DOHH2 (cell line): ENCODE measurements around the gene IL12RB2.

ENCODE experiments used
- H3F3A ChIP-seq: fragments of 200-600 bp; sonication (generic), shearing (Covaris generic); 2 replicates; pipeline ENCODE4 v1.6.0; 2016; ENCODE audit warnings: antibody characterized with exemption, mild to moderate bottlenecking; ENCODE audit not compliant: control insufficient read depth, insufficient read depth
- H3K27ac ChIP-seq: fragments of 200-600 bp; sonication (generic); 2 replicates; pipeline ENCODE4 v1.5.1; 2014; ENCODE audit warnings: low read depth, mild to moderate bottlenecking, low read length, moderate library complexity
- H3K27me3 ChIP-seq: fragments of 200-600 bp; sonication (generic); 2 replicates; pipeline ENCODE4 v1.6.1; 2014; ENCODE audit warnings: mild to moderate bottlenecking, low read length, mixed read lengths; ENCODE audit not compliant: control insufficient read depth
- H3K36me3 ChIP-seq: fragments of 200-600 bp; sonication (generic); 2 replicates; pipeline ENCODE4 v1.6.1; 2014; ENCODE audit warnings: mild to moderate bottlenecking, low read length, moderate library complexity, mixed read lengths; ENCODE audit not compliant: control insufficient read depth
- H3K4me1 ChIP-seq: fragments of 200-600 bp; sonication (generic); 2 replicates; pipeline ENCODE4 v1.6.1; 2014; ENCODE audit warnings: mild to moderate bottlenecking, low read length, mixed read lengths; ENCODE audit not compliant: control insufficient read depth
- H3K4me2 ChIP-seq: fragments of 200-600 bp; sonication (generic); 2 replicates; pipeline ENCODE4 v1.6.0; 2014; ENCODE audit warnings: mild to moderate bottlenecking, low read length, moderate library complexity
- H3K4me3 ChIP-seq: fragments of 200-600 bp; sonication (generic); 2 replicates; pipeline ENCODE4 v1.5.1; 2014; ENCODE audit warnings: mild to moderate bottlenecking, low read length, mixed read lengths
- H3K79me2 ChIP-seq: fragments of 200-600 bp; sonication (generic); 2 replicates; pipeline ENCODE4 v1.6.1; 2014; ENCODE audit warnings: mild to moderate bottlenecking, low read length, mixed read lengths; ENCODE audit not compliant: control insufficient read depth
- H3K9me2 ChIP-seq: fragments of 200-600 bp; sonication (generic); replicated peaks from 2 replicates; pipeline ENCODE4 v1.6.1; 2014; ENCODE audit warnings: mild to moderate bottlenecking, low read length, mixed read lengths; ENCODE audit not compliant: control insufficient read depth
- H3K9me3 ChIP-seq: fragments of 200-600 bp; sonication (generic); 2 replicates; pipeline ENCODE4 v1.6.1; 2014; ENCODE audit warnings: antibody characterized with exemption, low read length, mixed read lengths; ENCODE audit not compliant: control insufficient read depth, insufficient read depth
- H4K20me1 ChIP-seq: fragments of 200-600 bp; sonication (generic); 2 replicates; pipeline ENCODE4 v1.6.0; 2014; ENCODE audit warnings: low read depth, mild to moderate bottlenecking, antibody characterized with exemption, low read length, moderate library complexity; ENCODE audit not compliant: control insufficient read depth, insufficient read depth
- CTCF ChIP-seq: fragments of 200-600 bp; sonication (generic); IDR thresholded peaks from one replicate; pipeline ENCODE4 v1.5.1; 2014; ENCODE audit warnings: antibody characterized with exemption, mild to moderate bottlenecking, low read depth, low read length; ENCODE audit not compliant: poor library complexity, severe bottlenecking
- EZH2phosphoT487 ChIP-seq: fragments of 200-600 bp; sonication (generic); IDR thresholded peaks from 2 replicates; pipeline ENCODE4 v1.6.1; 2017; ENCODE audit warnings: borderline replicate concordance, mild to moderate bottlenecking, antibody characterized with exemption, low read length, moderate library complexity, mixed read lengths

The IL12RB2 gene

GRCh38 chr1:67393240-67393639 lies 85.6 kb downstream of the IL12RB2 start:
- H3K4me3 ChIP-seq, result no peak overlapping the region
- no peaks in the 10 kb centered on the region for H3K9me3 ChIP-seq
- TF ChIP-seq EZH2phosphoT487 (no peak), CTCF (no peak)
- H3K9me2 ChIP-seq, result no peaks in the 10 kb centered on the region
- no peaks in the 10 kb centered on the region for H3K79me2 ChIP-seq
- H3K27ac ChIP-seq, result no peak overlapping the region
- no peaks in the 10 kb centered on the region for H3K27me3 ChIP-seq
- H3K36me3 ChIP-seq, result no peaks in the 10 kb centered on the region
- H3K4me2 ChIP-seq, result no peak overlapping the region
- no peaks in the 10 kb centered on the region for H3F3A ChIP-seq
- no peaks in the 10 kb centered on the region for H3K4me1 ChIP-seq
- no peaks in the 10 kb centered on the region for H4K20me1 ChIP-seq

GRCh38 chr1:67393737-67394136 lies 86.1 kb downstream of the IL12RB2 start:
- Histone ChIP-seq H3K36me3 (no peaks in the 10 kb centered on the region), H4K20me1 (no peaks in the 10 kb centered on the region), H3K4me2 (no peak overlapping the region)

GRCh38 chr1:67394548-67394947 lies 86.9 kb downstream of the IL12RB2 start:
- Histone ChIP-seq H3K27ac (no peak overlapping the region), H3K4me2 (no peak overlapping the region), H4K20me1 (no peaks in the 10 kb centered on the region), H3K4me1 (no peaks in the 10 kb centered on the region), H3K4me3 (no peak overlapping the region), H3F3A (no peaks in the 10 kb centered on the region), H3K9me2 (no peaks in the 10 kb centered on the region), H3K36me3 (no peaks in the 10 kb centered on the region), H3K27me3 (no peaks in the 10 kb centered on the region), H3K9me3 (no peaks in the 10 kb centered on the region), H3K79me2 (no peaks in the 10 kb centered on the region)
- TF ChIP-seq EZH2phosphoT487, result no peak
- no peak for TF ChIP-seq CTCF

More at GRCh38 chr1:67393737-67394136, 86.1 kb downstream of the IL12RB2 start:
- Histone ChIP-seq H3K9me2 (no peaks in the 10 kb centered on the region), H3K4me3 (no peak overlapping the region), H3K4me1 (no peaks in the 10 kb centered on the region), H3K9me3 (no peaks in the 10 kb centered on the region), H3K27me3 (no peaks in the 10 kb centered on the region), H3K79me2 (no peaks in the 10 kb centered on the region), H3K27ac (no peak overlapping the region), H3F3A (no peaks in the 10 kb centered on the region)
- TF ChIP-seq CTCF, result no peak
- no peak for TF ChIP-seq EZH2phosphoT487
